HepG2 (cell line): ENCODE data around the gene PPDPF. TPM values are rescaled to one million over a fixed set of nuclear protein-coding genes. Genes with fewer than 3 reads are reported as not detected.

ENCODE experiments used
- AHDC1 ChIP-seq: sonication (generic); formaldehyde crosslinking; IDR thresholded peaks from 2 replicates; pipeline ENCODE4 v1.5.1; 2020; ENCODE audit warnings: mild to moderate bottlenecking, missing genetic modification reagents, borderline replicate concordance
- CBX2 ChIP-seq, 2 experiments: fragments of 200-600 bp in 1 of 2; sonication (generic); formaldehyde crosslinking in 1 of 2; IDR thresholded peaks; 2 replicates each; pipeline versions ENCODE4 v1.7.0 to v1.8.1; 2018 to 2022; ENCODE audit warnings: low read depth in 2 of 2, low read length in 1 of 2, mild to moderate bottlenecking in 1 of 2, missing genetic modification reagents in 1 of 2
- FIP1L1 ChIP-seq: fragments of 200-400 bp; formaldehyde crosslinking; IDR thresholded peaks from 2 replicates; pipeline ENCODE4 v1.6.1; 2018; ENCODE audit warnings: low read depth, mild to moderate bottlenecking, low read length, moderate library complexity, borderline replicate concordance; ENCODE audit not compliant: insufficient read depth
- MLXIP ChIP-seq: sonication (generic); formaldehyde crosslinking; IDR thresholded peaks from 2 replicates; pipeline ENCODE4 v1.9.0; 2021; ENCODE audit warnings: missing genetic modification reagents, borderline replicate concordance
- RFX5 ChIP-seq: IDR thresholded peaks from 2 replicates; pipeline ENCODE4 v1.6.1; 2011; ENCODE audit warnings: low read depth, low read length, improper control_type of control experiment
- SMAD9 ChIP-seq: sonication (generic); formaldehyde crosslinking; IDR thresholded peaks from 2 replicates; pipeline ENCODE4 v1.5.1; 2020; ENCODE audit warnings: mild to moderate bottlenecking, missing genetic modification reagents
- ZBTB43 ChIP-seq: sonication (generic); formaldehyde crosslinking; conservative IDR thresholded peaks from 2 replicates; pipeline ENCODE4 v1.4.0; 2020; ENCODE audit warnings: missing genetic modification reagents
- ZKSCAN1 ChIP-seq: fragments of 150-350 bp; IDR thresholded peaks from 2 replicates; pipeline ENCODE4 v1.6.1; 2014; ENCODE audit warnings: low read length
- ZNF451 ChIP-seq: sonication (generic); formaldehyde crosslinking; IDR thresholded peaks from 2 replicates; pipeline ENCODE4 v1.5.0; 2020; ENCODE audit warnings: mild to moderate bottlenecking, missing genetic modification reagents
- ZNF83 ChIP-seq: sonication (generic); formaldehyde crosslinking; IDR thresholded peaks from 2 replicates; pipeline ENCODE4 v1.4.0; 2020; ENCODE audit warnings: missing genetic modification reagents, mild to moderate bottlenecking, borderline replicate concordance
- polyA plus RNA-seq, 8 experiments: library from polyadenylated mRNA; depleted of rRNA in 3 of 8; stranded (reverse) in 7 of 8; unstranded in 1 of 8; fragments of >200 nt; fragmentation: Illumina TruSeq in 4 of 8; extraction: Trizol in 4 of 8; gene quantifications; 2 replicates each; pipeline versions ENCODE4 v1.2.1 to v1.2.3, GENCODE V29; 2011 to 2016; ENCODE audit warnings: low read depth in 4 of 8, missing spikeins in 1 of 8, mixed read lengths in 1 of 8; ENCODE audit not compliant: insufficient read depth in 1 of 8
- total RNA-seq, 5 experiments: library from RNA; depleted of rRNA; stranded (reverse); fragments of >200 nt; fragmentation: Illumina TruSeq; extraction: Trizol; gene quantifications; 2 replicates each; pipeline ENCODE4 v1.2.3, GENCODE V29; 2016; ENCODE audit warnings: low read depth in 1 of 5
- TF ChIP-seq, protein P1 (sequence below): sonication (generic); formaldehyde crosslinking; IDR thresholded peaks from 2 replicates; pipeline ENCODE4 v1.5.1; 2020; ENCODE audit warnings: mild to moderate bottlenecking, missing genetic modification reagents, moderate library complexity

PPDPF gene
- total and polyA plus RNA-seq, 2 of the 13 experiments (the other 11 are each of a cell fraction or from before 2014, with no cell fraction given) = 1.8 to 7.0 TPM

GRCh38 chr20:63544241-63544957, 23.8 kb downstream of the PPDPF start (continued):
- no peak for TF ChIP-seq ZBTB43
- no peak for TF ChIP-seq ZNF451
- TF ChIP-seq ZKSCAN1 = no peak
- TF ChIP-seq CBX2 (IDR thresholded peaks at IDR 0.05; ENCODE audit: low read depth, low read length) = no peak
- TF ChIP-seq CBX2 (CRISPR knock-in tag; IDR thresholded peaks at IDR 0.05; ENCODE audit: low read depth) = no peak
- no peak for TF ChIP-seq MLXIP (CRISPR knock-in tag)
- no peak for TF ChIP-seq SMAD9 (CRISPR knock-in tag)
- TF ChIP-seq, protein P1, sequence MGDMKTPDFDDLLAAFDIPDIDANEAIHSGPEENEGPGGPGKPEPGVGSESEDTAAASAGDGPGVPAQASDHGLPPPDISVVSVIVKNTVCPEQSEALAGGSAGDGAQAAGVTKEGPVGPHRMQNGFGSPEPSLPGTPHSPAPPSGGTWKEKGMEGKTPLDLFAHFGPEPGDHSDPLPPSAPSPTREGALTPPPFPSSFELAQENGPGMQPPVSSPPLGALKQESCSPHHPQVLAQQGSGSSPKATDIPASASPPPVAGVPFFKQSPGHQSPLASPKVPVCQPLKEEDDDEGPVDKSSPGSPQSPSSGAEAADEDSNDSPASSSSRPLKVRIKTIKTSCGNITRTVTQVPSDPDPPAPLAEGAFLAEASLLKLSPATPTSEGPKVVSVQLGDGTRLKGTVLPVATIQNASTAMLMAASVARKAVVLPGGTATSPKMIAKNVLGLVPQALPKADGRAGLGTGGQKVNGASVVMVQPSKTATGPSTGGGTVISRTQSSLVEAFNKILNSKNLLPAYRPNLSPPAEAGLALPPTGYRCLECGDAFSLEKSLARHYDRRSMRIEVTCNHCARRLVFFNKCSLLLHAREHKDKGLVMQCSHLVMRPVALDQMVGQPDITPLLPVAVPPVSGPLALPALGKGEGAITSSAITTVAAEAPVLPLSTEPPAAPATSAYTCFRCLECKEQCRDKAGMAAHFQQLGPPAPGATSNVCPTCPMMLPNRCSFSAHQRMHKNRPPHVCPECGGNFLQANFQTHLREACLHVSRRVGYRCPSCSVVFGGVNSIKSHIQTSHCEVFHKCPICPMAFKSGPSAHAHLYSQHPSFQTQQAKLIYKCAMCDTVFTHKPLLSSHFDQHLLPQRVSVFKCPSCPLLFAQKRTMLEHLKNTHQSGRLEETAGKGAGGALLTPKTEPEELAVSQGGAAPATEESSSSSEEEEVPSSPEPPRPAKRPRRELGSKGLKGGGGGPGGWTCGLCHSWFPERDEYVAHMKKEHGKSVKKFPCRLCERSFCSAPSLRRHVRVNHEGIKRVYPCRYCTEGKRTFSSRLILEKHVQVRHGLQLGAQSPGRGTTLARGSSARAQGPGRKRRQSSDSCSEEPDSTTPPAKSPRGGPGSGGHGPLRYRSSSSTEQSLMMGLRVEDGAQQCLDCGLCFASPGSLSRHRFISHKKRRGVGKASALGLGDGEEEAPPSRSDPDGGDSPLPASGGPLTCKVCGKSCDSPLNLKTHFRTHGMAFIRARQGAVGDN (CRISPR knock-in tag) = peak; percentile 76
- TF ChIP-seq AHDC1 = no peak
- TF ChIP-seq ZNF83 (CRISPR knock-in tag) = no peak
- no peak for TF ChIP-seq FIP1L1
- TF ChIP-seq RFX5 = no peak
